GM12875 (cell line): ENCODE measurements around the gene STIM1.

ENCODE experiments used
- H3K4me3 ChIP-seq: one replicate; pipeline ENCODE4 v1.5.1; 2011; ENCODE audit warnings: low read depth, low read length, control low read depth
- CTCF ChIP-seq: IDR thresholded peaks from 2 replicates; pipeline ENCODE4 v1.5.1; 2011; ENCODE audit warnings: low read depth, mild to moderate bottlenecking, control low read depth, inconsistent platforms, low read length, moderate library complexity, borderline replicate concordance; ENCODE audit not compliant: insufficient read depth

STIM1 gene

DNA sequence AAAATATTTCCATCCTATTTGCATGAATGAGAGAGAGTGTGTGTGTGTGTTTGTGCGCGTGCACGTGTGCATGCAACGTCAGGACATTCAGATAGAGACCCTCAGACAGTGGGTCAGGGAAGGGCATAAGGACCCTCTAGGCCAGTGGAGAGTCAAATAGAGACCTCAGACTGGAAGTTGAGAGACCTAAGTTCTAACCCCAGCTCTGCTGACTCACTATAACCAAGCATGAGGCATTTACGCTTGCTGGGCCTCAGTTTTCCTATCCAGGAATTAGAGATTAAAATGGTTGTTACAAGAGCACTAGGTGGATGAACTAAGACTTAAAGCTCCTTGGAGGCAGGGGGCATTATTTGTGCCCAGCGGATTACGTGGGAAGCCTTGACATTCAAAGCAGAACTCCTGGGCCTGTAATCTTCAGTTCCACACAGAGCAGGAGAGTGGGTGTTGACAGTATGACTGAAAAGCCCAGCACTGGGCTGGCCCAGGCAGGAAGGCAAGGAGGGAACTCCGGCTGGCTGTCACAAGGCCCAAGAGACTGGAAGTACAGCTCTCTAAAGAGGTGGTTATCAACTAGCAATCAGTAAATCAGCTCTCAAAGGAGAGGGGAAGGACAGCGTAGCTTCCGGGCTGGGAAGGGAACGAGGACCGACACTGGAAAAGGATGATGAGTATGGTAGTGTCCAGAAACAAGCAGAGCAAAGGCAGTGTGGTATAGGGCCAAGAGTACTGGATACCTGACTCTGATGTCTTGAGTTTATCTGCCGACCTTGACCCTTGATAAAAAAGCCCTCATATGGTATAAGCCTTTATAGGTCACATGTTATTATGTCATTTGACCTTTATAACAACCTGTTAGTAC, 23.9 kb upstream of the STIM1 start:
- no peak overlapping the region for H3K4me3 ChIP-seq
- TF ChIP-seq CTCF: no peak

DNA sequence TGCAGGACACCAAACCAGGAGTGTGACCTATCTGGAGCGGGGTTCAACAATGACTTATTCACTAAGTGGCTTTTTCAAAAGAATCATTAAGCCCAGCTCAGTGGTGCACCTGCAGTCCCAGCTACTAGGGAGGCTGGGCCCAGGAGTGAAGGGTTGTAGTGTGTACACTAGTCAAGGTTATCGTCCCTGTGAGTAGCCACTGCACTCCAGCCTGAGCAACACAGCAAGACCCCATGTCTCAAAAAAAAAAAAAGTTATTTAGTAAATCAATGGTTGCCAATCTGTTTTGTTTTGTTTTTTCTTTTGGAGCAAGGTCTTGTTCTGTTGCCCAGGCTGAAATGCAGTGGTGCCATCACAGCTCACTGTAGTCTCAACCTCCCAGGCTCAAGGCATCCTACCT, 22.6 kb upstream of the STIM1 start:
- H3K4me3 ChIP-seq: no peak overlapping the region
- TF ChIP-seq CTCF: no peak

- H3K4me3 ChIP-seq: no peak overlapping the region
- TF ChIP-seq CTCF: no peak
Measured at GRCh38 chr11:3833449-3833848, 22.0 kb upstream of the STIM1 start.

DNA sequence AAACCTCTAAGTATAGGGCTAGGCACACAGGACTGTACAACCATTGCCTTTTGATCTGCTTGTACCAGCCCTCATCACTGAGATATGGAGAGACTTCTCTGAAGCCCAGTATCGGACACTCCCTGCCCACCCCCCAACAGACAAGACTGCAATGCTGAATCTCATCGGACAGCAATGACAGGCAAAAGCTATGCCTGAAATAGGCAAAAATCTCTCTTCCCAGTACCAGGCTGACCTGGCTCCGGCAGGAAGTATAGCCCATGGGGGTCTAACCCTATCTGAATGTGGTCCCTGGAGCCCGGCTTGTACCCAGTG, 21.2 kb upstream of the STIM1 start:
- no peak for TF ChIP-seq CTCF
- H3K4me3 ChIP-seq: no peak overlapping the region

DNA sequence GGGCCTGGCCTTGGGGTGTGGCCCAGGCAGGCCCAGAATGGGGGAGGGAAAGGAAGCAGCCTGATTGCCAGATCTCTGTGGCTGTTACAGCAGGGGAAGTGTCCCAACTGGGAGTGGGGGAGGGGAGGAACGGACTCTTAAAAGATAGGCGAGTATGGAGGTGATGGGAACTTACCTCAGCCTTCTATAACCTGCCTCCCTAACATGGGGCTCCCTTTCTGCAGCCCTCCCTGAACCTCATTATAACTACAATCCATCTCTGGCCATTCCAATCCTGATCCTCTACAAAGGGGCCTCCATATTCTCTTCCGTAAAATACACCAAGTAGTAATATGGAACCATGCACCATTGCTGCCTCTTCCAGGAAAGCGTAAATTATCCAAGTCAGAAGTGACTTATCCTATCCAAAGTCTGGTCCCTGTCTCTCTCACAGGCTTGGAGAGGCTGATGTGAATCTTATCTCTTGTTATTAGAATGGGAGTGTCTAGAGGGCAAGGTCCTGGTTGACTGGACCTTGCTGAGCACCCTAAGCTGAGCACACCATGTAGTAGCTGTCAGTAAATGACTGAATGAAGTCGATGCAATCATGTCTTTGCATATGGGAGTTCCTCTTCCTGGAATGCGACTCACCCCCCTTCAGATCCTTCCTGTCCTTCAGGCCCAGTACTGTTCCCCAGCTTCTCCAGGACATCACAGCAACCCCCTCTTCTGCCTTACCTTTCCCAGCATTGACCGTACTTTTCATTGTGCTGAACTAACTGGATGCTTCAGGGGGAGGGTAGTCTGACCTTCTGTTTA, 20.6 kb upstream of the STIM1 start:
- H3K4me3 ChIP-seq: no peak overlapping the region
- TF ChIP-seq CTCF: no peak

DNA sequence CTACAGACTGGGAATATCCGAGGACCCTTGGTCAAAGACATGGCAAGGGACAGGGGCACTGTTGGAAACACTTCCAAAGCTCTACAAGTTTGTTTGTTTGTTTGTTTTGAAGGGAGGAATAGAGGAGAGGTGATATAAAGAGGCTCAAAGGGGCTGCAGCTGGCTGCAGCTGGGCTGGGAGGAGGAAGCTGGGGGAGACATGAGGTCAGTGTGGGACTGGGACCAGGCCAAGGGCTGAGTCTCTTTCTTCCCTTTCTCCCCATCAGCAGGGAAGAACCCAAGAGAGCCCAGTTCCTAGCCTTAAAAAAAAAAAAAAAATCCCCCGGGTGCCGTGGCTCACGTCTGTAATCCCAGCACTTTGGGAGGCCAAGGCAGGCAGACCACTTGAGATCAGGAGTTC, 19.7 kb upstream of the STIM1 start:
- no peak for TF ChIP-seq CTCF
- no peak overlapping the region for H3K4me3 ChIP-seq

DNA sequence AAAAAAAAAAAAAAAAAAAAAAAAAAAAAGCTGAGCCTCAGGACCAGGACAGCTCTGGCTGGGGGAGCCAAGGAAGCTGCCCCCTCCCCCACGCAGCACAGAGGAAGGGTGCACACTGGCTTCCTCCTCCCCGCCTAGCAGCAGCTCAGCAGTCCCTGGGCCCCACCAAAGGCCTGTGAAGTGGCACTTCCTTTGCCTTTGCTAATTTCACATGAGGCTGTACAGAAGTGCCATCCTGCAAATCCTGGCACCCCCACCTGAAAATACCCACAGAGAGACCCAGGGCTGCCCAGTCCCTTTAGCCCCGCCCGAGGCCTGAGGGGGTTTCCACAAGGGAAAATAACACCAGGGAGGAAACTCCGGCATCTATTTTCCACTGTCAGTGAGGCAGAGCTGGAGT, 18.6 kb upstream of the STIM1 start:
- peak overlapping the region; percentile 26 for H3K4me3 ChIP-seq
- TF ChIP-seq CTCF: no peak
